MM.1S (cell line): ENCODE measurements around the gene INTS11.
"Not testable (repeated sequence)": the region's sequence is repeated elsewhere in the genome, so short reads cannot be mapped to it uniquely, and the experiment has no call there.

Experiments used
- DNase-seq: peaks from one replicate; pipeline ENCODE4 v3.0.0-alpha.2; 2015
- H2AFZ ChIP-seq: fragments of 300-600 bp; sonication (generic); 2 replicates; pipeline ENCODE4 v1.6.0; 2016; ENCODE audit warnings: antibody characterized with exemption, low read length
- H3F3A ChIP-seq: fragments of 300-600 bp; sonication (generic); 2 replicates; pipeline ENCODE4 v1.6.1; 2016; ENCODE audit warnings: mild to moderate bottlenecking, antibody characterized with exemption, low read length, moderate library complexity, mixed read lengths; ENCODE audit not compliant: insufficient read depth
- H3K27ac ChIP-seq: fragments of 300-600 bp; sonication (generic); 2 replicates; pipeline ENCODE4 v1.5.1; 2016; ENCODE audit warnings: mild to moderate bottlenecking, low read length
- H3K27me3 ChIP-seq: fragments of 300-600 bp; sonication (generic); replicated peaks from 2 replicates; pipeline ENCODE4 v1.6.0; 2016; ENCODE audit warnings: low read length; ENCODE audit not compliant: insufficient read depth
- H3K36me3 ChIP-seq: fragments of 300-600 bp; sonication (generic); replicated peaks from 2 replicates; pipeline ENCODE4 v1.6.1; 2016; ENCODE audit warnings: mild to moderate bottlenecking, low read length, mixed read lengths; ENCODE audit not compliant: insufficient read depth
- H3K4me1 ChIP-seq: fragments of 300-600 bp; sonication (generic); 2 replicates; pipeline ENCODE4 v1.6.1; 2016; ENCODE audit warnings: low read length, mixed read lengths
- H3K4me2 ChIP-seq: fragments of 300-600 bp; sonication (generic); 2 replicates; pipeline ENCODE4 v1.6.0; 2016; ENCODE audit warnings: low read depth, low read length
- H3K4me3 ChIP-seq: fragments of 300-600 bp; sonication (generic); 2 replicates; pipeline ENCODE4 v1.5.1; 2016; ENCODE audit warnings: low read length, mixed read lengths
- H3K79me2 ChIP-seq: fragments of 300-600 bp; sonication (generic); 2 replicates; pipeline ENCODE4 v1.6.1; 2016; ENCODE audit warnings: mixed run types, low read length, mixed read lengths
- H3K9ac ChIP-seq: fragments of 300-600 bp; sonication (generic); 2 replicates; pipeline ENCODE4 v1.6.1; 2016; ENCODE audit warnings: low read length, mixed read lengths
- H3K9me2 ChIP-seq: fragments of 300-600 bp; sonication (generic); replicated peaks from 2 replicates; pipeline ENCODE4 v1.6.1; 2016; ENCODE audit warnings: mild to moderate bottlenecking, low read length, mixed read lengths; ENCODE audit not compliant: insufficient read depth
- H3K9me3 ChIP-seq: fragments of 300-600 bp; sonication (generic); replicated peaks from 2 replicates; pipeline ENCODE4 v1.6.1; 2016; ENCODE audit warnings: mild to moderate bottlenecking, low read length, mixed read lengths; ENCODE audit not compliant: insufficient read depth
- H4K20me1 ChIP-seq: fragments of 300-600 bp; sonication (generic); 2 replicates; pipeline ENCODE4 v1.6.1; 2016; ENCODE audit warnings: mild to moderate bottlenecking, low read length, moderate library complexity, mixed read lengths; ENCODE audit not compliant: insufficient read depth
- EZH2 ChIP-seq: fragments of 300-600 bp; sonication (generic); optimal IDR thresholded peaks from 2 replicates; pipeline ENCODE3; 2017; ENCODE audit warnings: low read depth, mild to moderate bottlenecking, antibody characterized with exemption, low read length, mixed read lengths
- EZH2phosphoT487 ChIP-seq: fragments of 300-600 bp; sonication (generic); IDR thresholded peaks from 2 replicates; pipeline ENCODE4 v1.6.1; 2018; ENCODE audit warnings: antibody characterized with exemption, low read length
- TF ChIP-seq, protein P1 (sequence below): fragments of 300-600 bp; sonication (generic); IDR thresholded peaks from 2 replicates; pipeline ENCODE4 v1.5.1; 2016; ENCODE audit warnings: antibody characterized with exemption, low read length, mixed read lengths

The INTS11 gene

DNA sequence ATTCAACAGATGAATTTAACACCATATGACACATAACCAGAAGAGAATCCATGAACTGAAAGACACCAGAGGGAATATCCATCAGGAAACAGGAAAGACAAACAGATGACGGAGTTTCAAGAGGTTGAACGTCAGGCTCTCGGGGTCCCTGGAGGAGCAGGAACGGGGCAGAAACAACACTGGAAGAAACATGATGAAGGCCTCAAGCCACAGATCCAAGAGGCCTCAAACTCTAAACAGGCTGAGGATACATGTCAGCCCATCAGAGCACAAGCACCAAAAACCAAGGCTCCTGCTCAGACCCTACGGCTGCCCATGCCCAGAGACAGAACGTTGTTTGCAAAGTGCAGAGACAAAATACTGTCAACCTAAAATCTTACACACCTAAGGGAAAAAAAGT is 7.0 kb downstream of the INTS11 start:
- Histone ChIP-seq H3K4me2 (no peak overlapping the region), H3K4me1 (no peaks in the 10 kb centered on the region), H2AFZ (no peak overlapping the region), H4K20me1 (peaks cover 7% of the 10 kb centered on the region; the same call in 1 of the 2 replicates), H3K9me3 (no peaks in the 10 kb centered on the region), H3K36me3 (0 out of 2 replicates have a peak, but pooled peaks cover 7% of the 10 kb centered on the region), H3K27ac (no peak overlapping the region), H3F3A (peaks cover 5% of the 10 kb centered on the region; the same call in 1 of the 2 replicates), H3K4me3 (no peak overlapping the region), H3K79me2 (peaks cover 65% of the 10 kb centered on the region), H3K27me3 (no peaks in the 10 kb centered on the region), H3K9ac (no peak overlapping the region), H3K9me2 (no peaks in the 10 kb centered on the region)
- TF ChIP-seq, protein P1, sequence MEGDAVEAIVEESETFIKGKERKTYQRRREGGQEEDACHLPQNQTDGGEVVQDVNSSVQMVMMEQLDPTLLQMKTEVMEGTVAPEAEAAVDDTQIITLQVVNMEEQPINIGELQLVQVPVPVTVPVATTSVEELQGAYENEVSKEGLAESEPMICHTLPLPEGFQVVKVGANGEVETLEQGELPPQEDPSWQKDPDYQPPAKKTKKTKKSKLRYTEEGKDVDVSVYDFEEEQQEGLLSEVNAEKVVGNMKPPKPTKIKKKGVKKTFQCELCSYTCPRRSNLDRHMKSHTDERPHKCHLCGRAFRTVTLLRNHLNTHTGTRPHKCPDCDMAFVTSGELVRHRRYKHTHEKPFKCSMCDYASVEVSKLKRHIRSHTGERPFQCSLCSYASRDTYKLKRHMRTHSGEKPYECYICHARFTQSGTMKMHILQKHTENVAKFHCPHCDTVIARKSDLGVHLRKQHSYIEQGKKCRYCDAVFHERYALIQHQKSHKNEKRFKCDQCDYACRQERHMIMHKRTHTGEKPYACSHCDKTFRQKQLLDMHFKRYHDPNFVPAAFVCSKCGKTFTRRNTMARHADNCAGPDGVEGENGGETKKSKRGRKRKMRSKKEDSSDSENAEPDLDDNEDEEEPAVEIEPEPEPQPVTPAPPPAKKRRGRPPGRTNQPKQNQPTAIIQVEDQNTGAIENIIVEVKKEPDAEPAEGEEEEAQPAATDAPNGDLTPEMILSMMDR, result no peak
- TF ChIP-seq EZH2phosphoT487, result no peak
- no peak for TF ChIP-seq EZH2
- DNase-seq, result no peak

DNA sequence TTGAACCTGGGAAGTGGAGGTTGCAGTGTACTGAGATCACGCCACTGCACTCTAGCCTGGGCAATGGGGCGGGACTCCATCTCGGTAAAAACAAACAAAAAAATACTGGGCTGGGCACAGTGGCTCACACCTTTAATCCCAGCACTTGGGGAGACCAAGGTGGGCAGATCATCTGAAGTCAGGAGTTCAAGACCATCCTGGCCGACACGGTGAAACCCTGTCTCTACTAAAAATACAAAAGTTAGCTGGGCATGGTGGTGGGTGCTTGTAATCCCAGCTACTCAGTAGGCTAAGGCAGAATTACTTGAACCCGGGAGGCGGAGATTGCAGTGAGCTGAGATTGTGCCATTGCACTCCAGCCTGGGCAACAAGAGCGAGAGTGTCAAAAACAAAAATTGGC is 8.3 kb downstream of the INTS11 start:
- not testable (repeated sequence) for H3K27ac ChIP-seq, H3K36me3 ChIP-seq

DNA sequence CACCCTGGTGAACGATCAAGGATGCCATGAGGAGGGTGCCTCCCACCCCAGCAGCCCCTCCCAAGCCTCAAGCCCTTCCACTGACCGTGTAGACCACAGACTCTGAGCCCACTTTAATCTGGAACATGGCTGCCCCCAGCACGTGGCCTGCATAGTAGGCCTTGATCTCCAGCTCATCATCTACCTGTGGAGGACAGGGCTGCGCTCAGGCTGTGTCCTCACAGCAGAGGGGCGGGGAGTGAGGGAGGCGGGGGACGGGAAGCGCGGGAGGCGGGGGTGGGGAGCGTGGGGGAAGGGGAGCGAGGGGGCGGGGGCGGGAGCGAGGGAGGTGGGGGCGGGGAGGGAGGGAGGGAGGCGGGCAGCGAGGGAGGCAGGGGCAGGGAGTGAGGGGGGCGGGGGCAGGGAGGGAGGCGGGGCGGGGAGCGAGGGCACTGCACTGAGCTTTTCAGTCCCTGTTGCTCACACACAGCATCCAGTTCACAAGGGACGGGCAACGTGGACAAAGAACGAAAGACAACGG is 9.0 kb downstream of the INTS11 start:
- no peaks in the 10 kb centered on the region for H3K9me3 ChIP-seq
- TF ChIP-seq EZH2phosphoT487 (no peak), EZH2 (no peak)
- TF ChIP-seq, protein P1, result no peak
- DNase-seq, result no peak
- no peaks in the 10 kb centered on the region for H3K4me1 ChIP-seq
- H3K36me3 ChIP-seq, result 0 out of 2 replicates have a peak, but pooled peaks cover 7% of the 10 kb centered on the region
- peaks cover 5% of the 10 kb centered on the region; the same call in 1 of the 2 replicates for H3F3A ChIP-seq
- no peak overlapping the region for H3K27ac ChIP-seq
- H3K9ac ChIP-seq, result no peak overlapping the region
- H3K9me2 ChIP-seq, result no peaks in the 10 kb centered on the region
- H2AFZ ChIP-seq, result no peak overlapping the region
- no peaks in the 10 kb centered on the region for H4K20me1 ChIP-seq
- H3K27me3 ChIP-seq, result no peaks in the 10 kb centered on the region
- no peak overlapping the region for H3K4me3 ChIP-seq
- H3K79me2 ChIP-seq, result peaks cover 47% of the 10 kb centered on the region
- H3K4me2 ChIP-seq, result no peak overlapping the region

More for the DNA sequence above, 8.3 kb downstream of the INTS11 start:
- not testable (repeated sequence) for H3K9ac ChIP-seq, DNase-seq, H4K20me1 ChIP-seq, H3K4me2 ChIP-seq, H3K9me3 ChIP-seq, H3K4me1 ChIP-seq, H3K27me3 ChIP-seq, H3K9me2 ChIP-seq, H2AFZ ChIP-seq, H3K4me3 ChIP-seq, H3F3A ChIP-seq
- H3K79me2 ChIP-seq, result peaks cover 54% of the 10 kb centered on the region

DNA sequence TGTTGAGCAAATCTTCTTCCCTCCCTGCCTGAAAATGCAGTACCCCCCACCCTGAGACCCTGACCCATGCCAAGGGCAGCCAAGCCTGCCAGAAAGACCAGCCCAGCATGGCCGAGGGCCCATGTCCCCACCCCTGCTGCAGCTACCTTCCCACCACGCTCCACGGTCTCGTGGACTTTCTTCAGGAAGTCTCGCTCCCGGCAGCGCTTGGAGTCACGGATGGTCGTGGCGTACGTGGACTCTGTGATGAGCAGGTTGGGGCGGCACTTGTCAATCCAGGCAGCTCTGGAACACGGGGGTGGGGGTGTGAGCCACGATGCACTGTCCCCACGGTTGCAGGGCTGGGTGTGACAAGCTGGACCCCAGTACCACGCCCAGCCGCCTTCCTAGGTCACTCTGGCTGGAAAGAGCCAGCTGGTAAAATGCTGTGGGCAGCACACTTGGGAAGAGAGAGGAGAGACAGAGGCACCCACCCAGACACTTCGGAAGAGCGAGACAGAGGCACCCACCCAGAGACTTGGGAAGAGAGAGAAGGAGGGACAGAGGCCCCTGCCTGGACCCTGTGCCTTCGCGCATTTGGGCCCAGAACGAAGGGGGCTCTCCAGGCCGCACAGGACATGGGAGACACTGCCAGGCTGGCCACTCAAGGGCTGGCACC is 9.7 kb downstream of the INTS11 start:
- DNase-seq, result no peak
- Histone ChIP-seq H3K36me3 (0 out of 2 replicates have a peak, but pooled peaks cover 7% of the 10 kb centered on the region), H3K4me2 (no peak overlapping the region), H3K9me2 (no peaks in the 10 kb centered on the region), H3K27ac (no peak overlapping the region), H3K4me3 (no peak overlapping the region), H3F3A (peaks cover 5% of the 10 kb centered on the region; the same call in 1 of the 2 replicates), H3K27me3 (no peaks in the 10 kb centered on the region), H2AFZ (no peak overlapping the region), H3K79me2 (peaks cover 47% of the 10 kb centered on the region), H3K4me1 (no peaks in the 10 kb centered on the region; the same call in 1 of the 2 replicates), H3K9me3 (no peaks in the 10 kb centered on the region), H4K20me1 (no peaks in the 10 kb centered on the region), H3K9ac (no peak overlapping the region)
- TF ChIP-seq EZH2phosphoT487, result no peak
- TF ChIP-seq, protein P1, result no peak
- TF ChIP-seq EZH2, result no peak
